Measurements from ENCODE around the gene ZNF334. TPM values are rescaled to one million over a fixed set of nuclear protein-coding genes. Genes with fewer than 3 reads are reported as not detected.

ZNF334 gene
- total RNA-seq, 1 donor from 2014 or later = 1.2 TPM

GRCh38 chr20:46501337-46501942 lies 11.9 kb downstream of the ZNF334 start:
- intact Hi-C loops (cut with DNase I) = no loop called here
- no peak for DNase-seq (ENCODE audit: low spot score)

GRCh38 chr20:46494077-46494476 lies 19.3 kb downstream of the ZNF334 start:
- DNase-seq (ENCODE audit: low spot score) = no peak
- intact Hi-C loops (cut with DNase I) = no loop called here

GRCh38 chr20:46491354-46491753 lies 22.0 kb downstream of the ZNF334 start:
- DNase-seq (ENCODE audit: low spot score) = no peak
- intact Hi-C loops (cut with DNase I) = no loop called here

- DNase-seq (ENCODE audit: low spot score) = no peak
- intact Hi-C loops (cut with DNase I) = no loop called here
Observed at GRCh38 chr20:46488451-46488850, 24.9 kb downstream of the ZNF334 start.

- no peak for DNase-seq (ENCODE audit: low spot score)
- intact Hi-C loops (cut with DNase I) = no loop called here
Observed at GRCh38 chr20:46487628-46488027, 25.7 kb downstream of the ZNF334 start.

GRCh38 chr20:46485431-46485830 lies 27.9 kb downstream of the ZNF334 start:
- intact Hi-C loops (cut with DNase I) = no loop called here

GRCh38 chr20:46484954-46485353 lies 28.4 kb downstream of the ZNF334 start:
- intact Hi-C loops (cut with DNase I) = no loop called here
- no peak for DNase-seq (ENCODE audit: low spot score)

More at GRCh38 chr20:46485431-46485830, 27.9 kb downstream of the ZNF334 start:
- no peak for DNase-seq (ENCODE audit: low spot score)

GRCh38 chr20:46483879-46484278 lies 29.5 kb downstream of the ZNF334 start:
- no peak for DNase-seq (ENCODE audit: low spot score)
- intact Hi-C loops (cut with DNase I) = no loop called here

- DNase-seq (ENCODE audit: low spot score) = no peak
- intact Hi-C loops (cut with DNase I) = no loop called here
Observed at GRCh38 chr20:46482864-46483263, 30.5 kb downstream of the ZNF334 start.

- no peak for DNase-seq (ENCODE audit: low spot score)
- intact Hi-C loops (cut with DNase I) = no loop called here
Observed at GRCh38 chr20:46477640-46478039, 35.7 kb downstream of the ZNF334 start.

- no peak for DNase-seq (ENCODE audit: low spot score)
Observed at GRCh38 chr20:46477225-46477624, 36.1 kb downstream of the ZNF334 start.

GRCh38 chr20:46468508-46468907 lies 44.9 kb downstream of the ZNF334 start:
- DNase-seq (ENCODE audit: low spot score) = no peak
- intact Hi-C loops (cut with DNase I) = no loop called here

More at GRCh38 chr20:46477225-46477624, 36.1 kb downstream of the ZNF334 start:
- intact Hi-C loops (cut with DNase I) = no loop called here

GRCh38 chr20:46464451-46464850 lies 48.9 kb downstream of the ZNF334 start:
- intact Hi-C loops (cut with DNase I) = no loop called here

GRCh38 chr20:46463852-46464251 lies 49.5 kb downstream of the ZNF334 start:
- intact Hi-C loops (cut with DNase I) = no loop called here
- DNase-seq (ENCODE audit: low spot score) = no peak

More at GRCh38 chr20:46464451-46464850, 48.9 kb downstream of the ZNF334 start:
- DNase-seq (ENCODE audit: low spot score) = no peak

GRCh38 chr20:46461808-46462207 lies 51.6 kb downstream of the ZNF334 start:
- no peak for DNase-seq (ENCODE audit: low spot score)
- intact Hi-C loops (cut with DNase I) = no loop called here

- intact Hi-C loops (cut with DNase I) = no loop called here
- no peak for DNase-seq (ENCODE audit: low spot score)
Observed at GRCh38 chr20:46458866-46459750, 54.3 kb downstream of the ZNF334 start.

GRCh38 chr20:46456255-46457028 lies 56.9 kb downstream of the ZNF334 start:
- intact Hi-C loops (cut with DNase I) = no loop called here
- no peak for DNase-seq (ENCODE audit: low spot score)

- no peak for DNase-seq (ENCODE audit: low spot score)
- intact Hi-C loops (cut with DNase I) = no loop called here
Observed at GRCh38 chr20:46455729-46456128, 57.6 kb downstream of the ZNF334 start.

Data from cardiac septum (tissue), 1 donor.